Gastrocnemius medialis (tissue), 4 donors: ENCODE results near the gene ARAP3. TPM values are rescaled to one million over a fixed set of nuclear protein-coding genes. Genes with fewer than 3 reads are reported as not detected.

Experiments
- ATAC-seq, 2 donors: fragments of 150-250 bp; one replicate each; pipeline ENCODE4 v1.9.1; 2016
- DNase-seq, 2 donors: peaks; one replicate each; pipeline ENCODE4 v3.0.0-alpha.2; 2019
- H3K27ac ChIP-seq, 4 donors: fragments of 200-600 bp; sonication (generic); 1 replicate in 1 of 4; 2 replicates in 3 of 4; pipeline ENCODE4 v1.5.1; 2016 to 2018; ENCODE audit warnings: mild to moderate bottlenecking in 2 of 4, moderate library complexity in 1 of 4
- H3K27me3 ChIP-seq, 3 donors: fragments of 200-600 bp; sonication (generic) in 2 of 3; 1 replicate in 1 of 3; 2 replicates in 2 of 3; pipeline versions ENCODE4 v1.5.1 to v1.6.0; 2016 to 2019; ENCODE audit warnings: mild to moderate bottlenecking in 1 of 3, moderate library complexity in 1 of 3
- H3K36me3 ChIP-seq, 2 donors: fragments of 200-600 bp; sonication (generic) in 1 of 2; one replicate each; pipeline ENCODE4 v1.5.1; 2017 to 2018
- H3K4me1 ChIP-seq, 2 donors: fragments of 200-600 bp; sonication (generic) in 1 of 2; one replicate each; pipeline ENCODE4 v1.5.1; 2016 to 2017; ENCODE audit warnings: mild to moderate bottlenecking in 2 of 2
- H3K4me3 ChIP-seq, 4 donors: fragments of 200-600 bp; sonication (generic) in 3 of 4; 1 replicate in 1 of 4; 2 replicates in 3 of 4; pipeline ENCODE4 v1.5.1; 2016 to 2019; ENCODE audit warnings: mild to moderate bottlenecking in 2 of 4
- H3K9me3 ChIP-seq, 3 donors: fragments of 200-600 bp; sonication (generic) in 2 of 3; 1 replicate in 1 of 3; 2 replicates in 2 of 3; pipeline ENCODE4 v1.5.1; 2016 to 2019
- CTCF ChIP-seq, 5 experiments: fragments of 450-650 bp in 3 of 5; fragments of 200-600 bp in 2 of 5; sonication (generic) in 2 of 5; IDR thresholded peaks in 4 of 5; conservative IDR thresholded peaks in 1 of 5; 1 replicate in 4 of 5; 2 replicates in 1 of 5; pipeline ENCODE4 v1.5.1; 2016 to 2019; ENCODE audit warnings: antibody characterized with exemption in 5 of 5, mild to moderate bottlenecking in 3 of 5, moderate library complexity in 3 of 5
- POLR2A ChIP-seq, 2 donors: fragments of 450-650 bp; IDR thresholded peaks; one replicate each; pipeline ENCODE4 v1.6.1; 2017; ENCODE audit warnings: antibody characterized with exemption in 2 of 2, mild to moderate bottlenecking in 2 of 2, moderate library complexity in 2 of 2
- in situ Hi-C, 4 donors: fragments of 200-750 bp; cut with MboI; loops; one replicate each; pipeline versions ENCODE4 v1.15.0 to v1.8.0; 2017; ENCODE audit warnings: low sequenced_read_pairs in 4 of 4
- intact Hi-C: fragments of 100-400 bp; cut with DNase I; formaldehyde crosslinking; loops from one replicate; pipeline ENCODE4 v1.15.1; 2023; ENCODE audit warnings: low total_unique reads
- total RNA-seq, 4 donors: library from RNA; depleted of rRNA; stranded (reverse); fragments of >200 nt; gene quantifications; one replicate each; pipeline versions ENCODE4 v1.1.0 to v1.2.3, GENCODE V29; 2016

ARAP3 gene
- total RNA-seq, 4 donors from 2014 or later = 1.6 to 5.5 (median 3.0) TPM

GRCh38 chr5:141696431-141696830 is 14.4 kb upstream of the ARAP3 start:
- no peak for ATAC-seq
- intact Hi-C loops (loop anchor here (10.0 kb wide), 1 partner anchor 448 kb away; no protein-coding TSS in a partner anchor), in situ Hi-C loops (loop anchor here (10.0 to 25.0 kb wide), 2 partner anchors 188 to 441 kb away; no protein-coding TSS in a partner anchor)
- TF ChIP-seq CTCF (IDR thresholded peaks at IDR 0.05 in 4 of 5, conservative IDR thresholded peaks at IDR 0.05 in 1 of 5) (no peak), POLR2A (IDR thresholded peaks at IDR 0.05) (no peak)
- no peak overlapping the region for H3K4me3 ChIP-seq
- DNase-seq = no peak
- H3K9me3 ChIP-seq = no peaks in the 10 kb centered on the region
- H3K36me3 ChIP-seq = no peaks in the 10 kb centered on the region
- H3K4me1 ChIP-seq = peaks cover 0 to 4% of the 10 kb centered on the region in 2 donors
- no peak overlapping the region for H3K27ac ChIP-seq
- peaks cover 25 to 29% (median 27%) of the 10 kb centered on the region in 3 donors for H3K27me3 ChIP-seq

- in situ Hi-C loops (loop anchor here (10.0 to 25.0 kb wide), 2 partner anchors 189 to 442 kb away; no protein-coding TSS in a partner anchor), intact Hi-C loops (loop anchor here (10.0 kb wide), 1 partner anchor 449 kb away; no protein-coding TSS in a partner anchor)
- peaks cover 0 to 4% of the 10 kb centered on the region in 2 donors for H3K4me1 ChIP-seq
- peaks cover 18 to 22% (median 20%) of the 10 kb centered on the region in 3 donors for H3K27me3 ChIP-seq
- DNase-seq (no peak), ATAC-seq (no peak)
- H3K4me3 ChIP-seq = no peak overlapping the region
- TF ChIP-seq CTCF (IDR thresholded peaks at IDR 0.05 in 4 of 5, conservative IDR thresholded peaks at IDR 0.05 in 1 of 5) = no peak
- no peak for TF ChIP-seq POLR2A (IDR thresholded peaks at IDR 0.05)
- no peaks in the 10 kb centered on the region for H3K9me3 ChIP-seq
- no peaks in the 10 kb centered on the region for H3K36me3 ChIP-seq
- H3K27ac ChIP-seq = no peak overlapping the region
These were observed 13.7 kb upstream of the ARAP3 start for GRCh38 chr5:141695627-141696215.

GRCh38 chr5:141694479-141694878 is 12.4 kb upstream of the ARAP3 start:
- Histone ChIP-seq H3K4me1 (peaks cover 0 to 4% of the 10 kb centered on the region in 2 donors), H3K27ac (no peak overlapping the region), H3K4me3 (no peak overlapping the region), H3K9me3 (no peaks in the 10 kb centered on the region), H3K27me3 (peaks cover 9 to 11% (median 10%) of the 10 kb centered on the region in 3 donors), H3K36me3 (no peaks in the 10 kb centered on the region)
- no peak for TF ChIP-seq CTCF (IDR thresholded peaks at IDR 0.05 in 4 of 5, conservative IDR thresholded peaks at IDR 0.05 in 1 of 5)
- TF ChIP-seq POLR2A (IDR thresholded peaks at IDR 0.05) = no peak
- in situ Hi-C loops = loop anchor here (5.0 to 25.0 kb wide), 4 partner anchors 190 to 443 kb away; partner anchors contain the start of gene PCDH12 (in 2 of the 4)
- ATAC-seq (no peak), DNase-seq (no peak)
- intact Hi-C loops = loop anchor here (10.0 kb wide), 1 partner anchor 450 kb away; no protein-coding TSS in a partner anchor

- Histone ChIP-seq H3K9me3 (no peaks in the 10 kb centered on the region), H3K27ac (no peak overlapping the region), H3K27me3 (peaks cover 0 to 5% (median 3%) of the 10 kb centered on the region in 3 donors), H3K4me3 (no peak overlapping the region), H3K4me1 (peaks cover 0 to 4% of the 10 kb centered on the region in 2 donors), H3K36me3 (no peaks in the 10 kb centered on the region)
- intact Hi-C loops (loop anchor here (1.0 to 10.0 kb wide), 3 partner anchors 186 to 452 kb away; no protein-coding TSS in a partner anchor), in situ Hi-C loops (loop anchor here (5.0 to 25.0 kb wide), 4 partner anchors 192 to 444 kb away; partner anchors contain the start of gene PCDH12 (in 2 of the 4))
- ATAC-seq = no peak
- TF ChIP-seq POLR2A (IDR thresholded peaks at IDR 0.05) (no peak), CTCF (IDR thresholded peaks at IDR 0.05 in 4 of 5, conservative IDR thresholded peaks at IDR 0.05 in 1 of 5) (no peak)
- DNase-seq = no peak
These were observed 11.1 kb upstream of the ARAP3 start for GRCh38 chr5:141692919-141693725.
